GM12875 (cell line): ENCODE measurements around the gene LRRC27.
"Not testable (repeated sequence)": the region's sequence is repeated elsewhere in the genome, so short reads cannot be mapped to it uniquely, and the experiment has no call there.

Experiments
- H3K4me3 ChIP-seq: one replicate; pipeline ENCODE4 v1.5.1; 2011; ENCODE audit warnings: low read depth, low read length, control low read depth
- CTCF ChIP-seq: IDR thresholded peaks from 2 replicates; pipeline ENCODE4 v1.5.1; 2011; ENCODE audit warnings: low read depth, mild to moderate bottlenecking, control low read depth, inconsistent platforms, low read length, moderate library complexity, borderline replicate concordance; ENCODE audit not compliant: insufficient read depth

The LRRC27 gene

GRCh38 chr10:132377326-132377725 lies 45.3 kb downstream of the LRRC27 start:
- no peak for TF ChIP-seq CTCF
- no peak overlapping the region for H3K4me3 ChIP-seq

- H3K4me3 ChIP-seq = not testable (repeated sequence)
Measured at GRCh38 chr10:132379026-132379425, 47.0 kb downstream of the LRRC27 start.

GRCh38 chr10:132380986-132381385 lies 49.0 kb downstream of the LRRC27 start:
- not testable (repeated sequence) for H3K4me3 ChIP-seq

GRCh38 chr10:132381741-132382140 lies 49.7 kb downstream of the LRRC27 start:
- TF ChIP-seq CTCF = no peak
- no peak overlapping the region for H3K4me3 ChIP-seq

- H3K4me3 ChIP-seq = no peak overlapping the region
- no peak for TF ChIP-seq CTCF
Measured at GRCh38 chr10:132382231-132382922, 50.4 kb downstream of the LRRC27 start.

- H3K4me3 ChIP-seq = no peak overlapping the region
- TF ChIP-seq CTCF = no peak
Measured at GRCh38 chr10:132383101-132383500, 51.1 kb downstream of the LRRC27 start.

- TF ChIP-seq CTCF = no peak
- H3K4me3 ChIP-seq = no peak overlapping the region
Measured at GRCh38 chr10:132383751-132384196, 51.8 kb downstream of the LRRC27 start.

GRCh38 chr10:132384618-132385388 lies 52.8 kb downstream of the LRRC27 start:
- no peak overlapping the region for H3K4me3 ChIP-seq
- no peak for TF ChIP-seq CTCF
